GOT3 (cell line): ENCODE data around the gene SYNGR2.
"Not testable (repeated sequence)": the region's sequence is repeated elsewhere in the genome, so short reads cannot be mapped to it uniquely, and the experiment has no call there.

ENCODE experiments used
- DNase-seq: peaks from one replicate; lab custom pipeline; 2025; ENCODE audit warnings: mixed read lengths; lab: John Stamatoyannopoulos, UW

Gene SYNGR2

DNA sequence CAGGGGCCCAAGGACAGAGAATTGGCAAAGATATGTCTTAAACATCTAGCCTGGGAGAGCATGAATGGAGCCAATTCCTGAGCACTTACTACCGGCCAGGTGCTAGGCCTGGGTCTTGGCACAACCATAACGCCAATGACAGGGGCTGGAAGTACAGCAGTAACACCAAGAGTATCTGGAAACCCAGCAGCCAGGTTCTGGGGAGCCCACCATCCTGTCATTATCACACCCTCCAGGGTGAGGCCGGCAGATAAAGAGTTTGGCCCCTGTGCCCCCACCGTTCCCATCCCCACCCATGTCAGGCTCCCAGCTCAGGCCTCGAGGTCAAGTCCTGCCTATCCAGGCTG lies 38.3 kb upstream of the SYNGR2 start:
- DNase-seq, result no peak

DNA sequence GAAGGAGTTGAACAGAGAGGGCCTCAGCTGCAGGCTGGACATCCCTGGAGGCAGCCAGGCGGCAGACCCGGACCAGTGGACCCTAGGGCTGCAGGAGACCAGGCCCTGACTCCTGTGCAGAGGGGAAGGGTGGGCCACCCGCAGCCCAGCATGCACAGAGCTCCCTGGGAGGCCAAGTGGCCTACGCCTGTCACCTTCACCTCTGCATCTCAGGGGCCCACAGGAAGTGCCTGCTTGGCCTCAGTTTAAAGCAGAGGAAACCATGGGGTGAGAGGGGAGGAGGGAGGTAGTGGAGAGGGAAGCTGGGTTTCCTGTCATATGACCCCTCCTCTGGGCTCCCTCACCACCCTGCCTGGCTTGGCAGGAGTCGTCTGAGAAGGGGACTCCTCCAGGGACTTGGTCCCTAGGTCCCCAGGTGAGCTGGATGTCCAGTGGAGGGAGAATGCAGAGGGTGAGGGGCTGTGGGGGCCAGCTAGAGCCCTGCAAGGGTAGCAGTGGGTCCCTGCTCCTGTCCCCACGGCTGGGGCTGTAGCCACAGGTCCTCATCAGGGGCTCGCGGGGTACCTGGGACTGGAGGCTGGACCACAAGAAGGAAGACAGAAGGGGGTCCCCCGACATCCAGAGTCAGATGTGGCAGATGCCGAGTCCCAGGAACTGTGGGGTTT lies 37.8 kb upstream of the SYNGR2 start, which contains the start of gene TMC8:
Gene TMC8 (plus strand): TSS at position 335 of the 665 bp plus-strand sequence. CDS start 818 bp downstream, outside the sequence.
- DNase-seq, result no peak

- no peak for DNase-seq
Measured at GRCh38 chr17:78131172-78132083, 37.0 kb upstream of the SYNGR2 start.

GRCh38 chr17:78132084-78132676 lies 36.2 kb upstream of the SYNGR2 start:
- no peak for DNase-seq

- no peak for DNase-seq
Measured at GRCh38 chr17:78132767-78133178, 35.6 kb upstream of the SYNGR2 start.

DNA sequence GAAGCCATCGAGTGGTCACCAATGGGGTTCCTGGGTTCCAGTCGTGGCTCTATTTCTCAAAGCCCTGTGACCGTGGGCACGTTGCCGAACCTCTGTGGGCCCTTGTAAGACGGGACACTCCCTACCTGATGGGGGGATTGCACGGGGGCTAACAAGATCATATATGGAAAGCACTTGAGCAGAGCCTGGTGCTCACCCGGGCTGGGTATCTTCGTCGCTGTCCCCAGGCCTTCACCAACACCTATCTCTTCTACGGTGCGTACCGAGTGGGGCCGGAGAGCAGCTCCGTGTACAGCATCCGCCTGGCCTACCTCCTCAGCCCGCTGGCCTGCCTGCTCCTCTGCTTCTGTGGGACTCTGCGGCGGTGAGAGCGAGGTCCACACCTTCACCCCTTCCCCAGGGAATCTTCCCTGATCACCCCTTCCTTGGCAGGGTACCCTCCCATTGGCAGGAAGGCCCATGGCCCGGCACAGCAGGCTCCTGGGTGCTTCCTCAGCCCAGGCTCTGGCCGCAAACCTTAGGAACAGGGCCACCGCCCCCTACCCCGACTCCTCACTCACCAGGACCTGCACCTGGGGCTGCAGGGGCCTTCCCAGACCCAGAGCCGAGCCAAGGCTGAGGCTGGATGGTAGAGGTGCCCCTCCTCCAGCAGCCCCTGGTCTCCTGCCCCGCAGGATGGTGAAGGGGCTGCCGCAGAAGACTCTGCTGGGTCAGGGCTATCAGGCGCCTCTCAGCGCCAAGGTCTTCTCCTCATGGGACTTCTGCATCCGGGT lies 35.0 kb upstream of the SYNGR2 start:
- DNase-seq, result no peak

GRCh38 chr17:78133971-78134898 lies 34.1 kb upstream of the SYNGR2 start:
- DNase-seq, result no peak

- DNase-seq, result no peak
Measured at GRCh38 chr17:78134899-78135385, 33.4 kb upstream of the SYNGR2 start.

GRCh38 chr17:78135858-78136500 lies 32.4 kb upstream of the SYNGR2 start:
- no peak for DNase-seq

DNA sequence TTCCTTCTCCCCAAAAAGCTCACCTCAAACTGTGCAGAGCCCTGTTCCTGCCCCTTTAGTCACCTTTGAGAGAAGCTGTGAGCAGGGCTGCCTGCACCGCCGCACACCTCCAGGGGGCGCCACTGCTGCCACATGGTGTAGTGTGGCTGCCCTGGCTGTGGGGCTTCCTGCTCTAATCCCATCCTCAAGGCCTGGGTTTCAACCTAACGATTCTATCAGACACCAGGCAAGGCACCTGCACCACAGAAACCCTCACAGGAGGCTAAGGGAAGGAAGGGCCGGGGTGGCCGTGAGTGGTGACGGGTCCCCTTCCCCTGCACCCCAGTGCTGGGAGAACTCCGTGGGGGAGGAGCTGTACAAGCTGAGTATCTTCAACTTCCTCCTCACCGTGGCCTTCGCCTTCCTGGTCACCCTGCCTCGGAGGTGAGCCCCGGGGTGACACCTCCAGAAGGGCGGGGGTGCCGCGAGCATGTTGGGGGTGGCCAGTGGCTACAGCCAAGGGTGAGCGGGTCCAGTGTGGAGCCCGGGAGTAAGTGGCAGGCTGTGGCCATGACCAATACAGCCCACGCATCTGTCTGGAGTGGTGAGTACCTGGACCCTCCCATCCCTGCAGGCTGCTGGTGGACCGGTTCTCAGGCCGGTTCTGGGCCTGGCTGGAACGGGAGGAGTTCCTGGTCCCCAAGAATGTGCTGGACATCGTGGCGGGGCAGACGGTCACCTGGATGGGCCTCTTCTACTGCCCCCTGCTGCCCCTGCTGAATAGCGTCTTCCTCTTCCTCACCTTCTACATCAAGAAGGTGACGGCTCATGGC lies 30.8 kb upstream of the SYNGR2 start:
- DNase-seq, result no peak

GRCh38 chr17:78138204-78139060 lies 29.9 kb upstream of the SYNGR2 start:
- no peak for DNase-seq

GRCh38 chr17:78139861-78140168 lies 28.6 kb upstream of the SYNGR2 start:
- DNase-seq, result not testable (repeated sequence)

DNA sequence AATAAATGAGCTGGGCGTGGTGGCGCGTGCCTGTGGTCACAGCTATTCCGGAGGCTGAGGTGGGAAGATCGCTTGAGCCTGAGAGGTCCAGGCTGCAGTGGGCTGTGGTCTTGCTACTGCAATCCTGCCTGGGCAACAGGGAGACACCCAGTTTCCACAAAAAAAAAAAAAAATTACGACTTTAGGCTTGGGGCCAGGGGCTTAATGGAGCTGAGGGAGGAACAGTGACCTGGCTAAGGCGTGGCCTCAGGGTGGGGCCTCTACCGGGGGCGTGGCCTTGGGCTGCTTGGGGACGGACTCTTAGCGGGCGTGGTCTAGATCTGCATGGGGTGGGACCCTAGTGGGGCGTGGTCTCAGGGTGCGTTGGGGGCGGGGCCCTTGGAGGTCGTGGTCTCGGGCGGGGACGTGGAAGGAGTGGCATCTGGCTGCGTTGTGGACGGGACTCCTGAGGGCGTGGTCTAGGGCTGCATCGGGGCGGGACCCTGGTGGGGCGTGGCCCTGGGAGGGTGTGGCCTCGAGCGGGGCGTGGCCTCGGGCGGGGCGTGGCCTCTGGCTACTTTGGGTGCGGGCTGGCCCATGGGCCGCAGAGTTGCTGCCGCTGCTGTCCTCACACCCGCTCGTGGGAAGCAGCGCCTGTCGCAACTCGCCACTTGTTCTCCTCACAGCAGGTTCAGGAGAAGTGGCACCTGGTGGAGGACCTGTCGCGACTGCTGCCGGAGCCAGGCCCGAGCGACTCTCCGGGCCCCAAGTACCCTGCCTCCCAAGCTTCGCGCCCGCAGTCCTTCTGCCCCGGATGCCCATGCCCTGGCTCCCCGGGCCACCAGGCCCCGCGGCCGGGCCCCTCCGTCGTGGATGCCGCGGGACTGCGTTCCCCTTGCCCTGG lies 28.0 kb upstream of the SYNGR2 start:
- DNase-seq, result no peak

GRCh38 chr17:78141437-78142118 lies 26.8 kb upstream of the SYNGR2 start:
- DNase-seq, result no peak

DNA sequence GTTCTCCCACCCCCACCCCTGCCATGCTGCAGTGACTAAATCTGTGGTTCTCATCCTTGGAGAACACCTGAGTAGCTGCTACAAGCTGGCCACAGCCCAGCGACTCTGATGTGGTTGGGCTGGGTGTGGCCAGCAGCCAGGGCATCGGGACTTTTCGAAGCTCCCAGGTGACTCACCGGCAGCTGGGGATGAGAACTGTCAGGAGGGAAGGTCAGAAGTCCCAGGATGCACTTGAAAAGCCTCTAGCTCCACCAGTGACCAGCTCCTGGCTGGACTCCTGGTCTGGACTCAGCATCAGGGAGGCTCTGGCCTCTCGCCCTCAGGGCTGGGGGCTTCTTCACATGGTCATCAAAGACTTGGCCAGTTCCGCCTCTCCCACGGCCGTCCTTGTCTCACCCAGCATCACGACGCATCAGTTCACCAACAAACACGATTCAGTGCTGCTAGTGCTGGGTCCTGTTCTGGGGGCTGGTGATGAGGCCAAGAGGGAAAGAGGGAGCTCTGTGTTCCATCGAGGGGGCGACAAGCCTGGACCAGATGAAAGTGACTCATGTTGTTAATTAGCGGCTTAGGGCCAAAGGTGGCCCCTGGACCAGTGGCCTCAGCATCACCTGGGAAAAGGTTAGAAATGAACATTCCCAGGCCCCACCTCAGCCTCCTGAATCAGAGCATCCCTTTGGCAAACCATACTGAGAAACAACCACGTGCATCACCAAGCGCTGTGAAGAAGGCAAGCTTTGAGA lies 26.1 kb upstream of the SYNGR2 start:
- no peak for DNase-seq
